ENCODE data around the gene PIH1D1.

Gene PIH1D1

DNA sequence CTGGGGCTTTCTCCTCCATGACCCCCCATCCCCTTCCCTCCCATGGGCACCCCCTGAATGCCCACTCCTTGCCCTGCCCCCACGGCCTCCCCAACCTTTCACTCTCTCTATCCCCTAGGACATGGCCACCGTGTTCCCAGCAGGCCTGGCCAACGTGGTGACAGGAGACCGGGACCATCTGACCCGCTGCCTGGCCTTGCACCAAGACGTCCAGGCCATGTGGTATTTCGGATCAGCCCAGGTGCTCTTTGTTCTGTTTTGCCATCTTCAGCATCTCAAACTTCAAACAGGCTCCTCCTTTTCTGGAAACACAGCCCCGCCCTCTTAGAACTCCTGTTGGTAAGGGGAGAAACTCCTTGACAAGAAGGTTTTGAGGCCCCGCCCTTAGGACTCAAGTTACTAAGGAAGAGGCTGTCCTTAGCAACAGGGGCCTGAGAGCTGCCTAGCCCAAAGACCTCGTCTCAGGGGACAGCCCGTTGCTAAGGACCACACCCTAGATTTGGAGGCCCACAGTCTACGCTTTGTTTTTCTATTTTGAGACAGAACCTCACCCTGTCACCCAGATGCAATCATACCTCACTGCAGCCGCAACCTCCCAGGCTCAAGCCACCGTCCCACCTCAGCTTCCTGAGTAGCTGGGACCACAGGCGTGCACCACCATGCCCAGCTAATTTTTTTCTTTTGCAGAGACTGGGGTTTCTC, 17.3 kb upstream of the PIH1D1 start (continued):
- TF ChIP-seq ZFP41 (tag by site-specific recombination; IDR thresholded peaks at IDR 0.05; ENCODE audit: borderline replicate concordance): no peak
- 0 out of 2 replicates have a peak, but pooled peaks have one; percentile 26 for TF ChIP-seq SCRT1 (tag by site-specific recombination; IDR thresholded peaks at IDR 0.05; ENCODE audit: borderline replicate concordance)
- no peak for TF ChIP-seq ZNF324 (tag by site-specific recombination; IDR thresholded peaks at IDR 0.05)
- TF ChIP-seq AEBP2 (tag by site-specific recombination; IDR thresholded peaks at IDR 0.05; ENCODE audit: borderline replicate concordance): no peak
- TF ChIP-seq PRDM4 (tag by site-specific recombination; IDR thresholded peaks at IDR 0.05): no peak
- TF ChIP-seq, protein P1, sequence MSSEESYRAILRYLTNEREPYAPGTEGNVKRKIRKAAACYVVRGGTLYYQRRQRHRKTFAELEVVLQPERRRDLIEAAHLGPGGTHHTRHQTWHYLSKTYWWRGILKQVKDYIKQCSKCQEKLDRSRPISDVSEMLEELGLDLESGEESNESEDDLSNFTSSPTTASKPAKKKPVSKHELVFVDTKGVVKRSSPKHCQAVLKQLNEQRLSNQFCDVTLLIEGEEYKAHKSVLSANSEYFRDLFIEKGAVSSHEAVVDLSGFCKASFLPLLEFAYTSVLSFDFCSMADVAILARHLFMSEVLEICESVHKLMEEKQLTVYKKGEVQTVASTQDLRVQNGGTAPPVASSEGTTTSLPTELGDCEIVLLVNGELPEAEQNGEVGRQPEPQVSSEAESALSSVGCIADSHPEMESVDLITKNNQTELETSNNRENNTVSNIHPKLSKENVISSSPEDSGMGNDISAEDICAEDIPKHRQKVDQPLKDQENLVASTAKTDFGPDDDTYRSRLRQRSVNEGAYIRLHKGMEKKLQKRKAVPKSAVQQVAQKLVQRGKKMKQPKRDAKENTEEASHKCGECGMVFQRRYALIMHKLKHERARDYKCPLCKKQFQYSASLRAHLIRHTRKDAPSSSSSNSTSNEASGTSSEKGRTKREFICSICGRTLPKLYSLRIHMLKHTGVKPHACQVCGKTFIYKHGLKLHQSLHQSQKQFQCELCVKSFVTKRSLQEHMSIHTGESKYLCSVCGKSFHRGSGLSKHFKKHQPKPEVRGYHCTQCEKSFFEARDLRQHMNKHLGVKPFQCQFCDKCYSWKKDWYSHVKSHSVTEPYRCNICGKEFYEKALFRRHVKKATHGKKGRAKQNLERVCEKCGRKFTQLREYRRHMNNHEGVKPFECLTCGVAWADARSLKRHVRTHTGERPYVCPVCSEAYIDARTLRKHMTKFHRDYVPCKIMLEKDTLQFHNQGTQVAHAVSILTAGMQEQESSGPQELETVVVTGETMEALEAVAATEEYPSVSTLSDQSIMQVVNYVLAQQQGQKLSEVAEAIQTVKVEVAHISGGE (tag by site-specific recombination; conservative IDR thresholded peaks at IDR 0.05; ENCODE audit: low read depth): no peak
- TF ChIP-seq ZNF223 (tag by site-specific recombination; IDR thresholded peaks at IDR 0.05): no peak
- no peak for TF ChIP-seq GLI4 (tag by site-specific recombination; IDR thresholded peaks at IDR 0.05)
- peak; percentile 60 for TF ChIP-seq SP2 (tag by site-specific recombination; IDR thresholded peaks at IDR 0.05)
- TF ChIP-seq, protein P2, sequence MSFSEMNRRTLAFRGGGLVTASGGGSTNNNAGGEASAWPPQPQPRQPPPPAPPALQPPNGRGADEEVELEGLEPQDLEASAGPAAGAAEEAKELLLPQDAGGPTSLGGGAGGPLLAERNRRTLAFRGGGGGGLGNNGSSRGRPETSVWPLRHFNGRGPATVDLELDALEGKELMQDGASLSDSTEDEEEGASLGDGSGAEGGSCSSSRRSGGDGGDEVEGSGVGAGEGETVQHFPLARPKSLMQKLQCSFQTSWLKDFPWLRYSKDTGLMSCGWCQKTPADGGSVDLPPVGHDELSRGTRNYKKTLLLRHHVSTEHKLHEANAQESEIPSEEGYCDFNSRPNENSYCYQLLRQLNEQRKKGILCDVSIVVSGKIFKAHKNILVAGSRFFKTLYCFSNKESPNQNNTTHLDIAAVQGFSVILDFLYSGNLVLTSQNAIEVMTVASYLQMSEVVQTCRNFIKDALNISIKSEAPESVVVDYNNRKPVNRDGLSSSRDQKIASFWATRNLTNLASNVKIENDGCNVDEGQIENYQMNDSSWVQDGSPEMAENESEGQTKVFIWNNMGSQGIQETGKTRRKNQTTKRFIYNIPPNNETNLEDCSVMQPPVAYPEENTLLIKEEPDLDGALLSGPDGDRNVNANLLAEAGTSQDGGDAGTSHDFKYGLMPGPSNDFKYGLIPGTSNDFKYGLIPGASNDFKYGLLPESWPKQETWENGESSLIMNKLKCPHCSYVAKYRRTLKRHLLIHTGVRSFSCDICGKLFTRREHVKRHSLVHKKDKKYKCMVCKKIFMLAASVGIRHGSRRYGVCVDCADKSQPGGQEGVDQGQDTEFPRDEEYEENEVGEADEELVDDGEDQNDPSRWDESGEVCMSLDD (tag by site-specific recombination; IDR thresholded peaks at IDR 0.05): 0 out of 2 replicates have a peak, but pooled peaks have one; percentile 29
- TF ChIP-seq ZXDB (tag by site-specific recombination; IDR thresholded peaks at IDR 0.05): peak; percentile 74
- peak; percentile 83 for TF ChIP-seq ZNF335 (tag by site-specific recombination; conservative IDR thresholded peaks at IDR 0.05)
- no peak for TF ChIP-seq GLI2 (tag by site-specific recombination; IDR thresholded peaks at IDR 0.05; ENCODE audit: borderline replicate concordance, low read depth)
- TF ChIP-seq ZBTB20 (tag by site-specific recombination; IDR thresholded peaks at IDR 0.05): no peak
- TF ChIP-seq WT1 (tag by site-specific recombination; IDR thresholded peaks at IDR 0.05): no peak
- peak; percentile 54; the same call in 1 of the 2 replicates for TF ChIP-seq ZNF394 (tag by site-specific recombination; IDR thresholded peaks at IDR 0.05; ENCODE audit: borderline replicate concordance)
- TF ChIP-seq ZNF132 (tag by site-specific recombination; IDR thresholded peaks at IDR 0.05; ENCODE audit: borderline replicate concordance): no peak
- TF ChIP-seq RBAK (tag by site-specific recombination; IDR thresholded peaks at IDR 0.05): no peak
- peak; percentile 50; the same call in 1 of the 2 replicates for TF ChIP-seq KLF7 (tag by site-specific recombination; IDR thresholded peaks at IDR 0.05; ENCODE audit: borderline replicate concordance)
- TF ChIP-seq ZNF280D (tag by site-specific recombination; IDR thresholded peaks at IDR 0.05): no peak
- TF ChIP-seq KLF1 (tag by site-specific recombination; IDR thresholded peaks at IDR 0.05): peak; percentile 92
- no peak for TF ChIP-seq ZBTB7A (tag by site-specific recombination; IDR thresholded peaks at IDR 0.05; ENCODE audit: low read depth)
- TF ChIP-seq ATF2 (tag by site-specific recombination; IDR thresholded peaks at IDR 0.05; ENCODE audit: low read depth): no peak
